HepG2 (cell line): Measurements from ENCODE around the gene VIT.

Experiments used
- CREBL2 ChIP-seq: sonication (generic); formaldehyde crosslinking; IDR thresholded peaks from 2 replicates; pipeline ENCODE4 v1.8.1; 2023; ENCODE audit warnings: missing genetic modification reagents, mild to moderate bottlenecking, borderline replicate concordance
- CTCF ChIP-seq: sonication (generic); formaldehyde crosslinking; IDR thresholded peaks from 2 replicates; pipeline ENCODE4 v1.5.0; 2020; ENCODE audit warnings: mild to moderate bottlenecking, missing genetic modification reagents, moderate library complexity
- FOSL2 ChIP-seq: sonication (generic); formaldehyde crosslinking; IDR thresholded peaks from 2 replicates; pipeline ENCODE4 v1.4.0; 2020; ENCODE audit warnings: missing genetic modification reagents
- PATZ1 ChIP-seq: sonication (generic); formaldehyde crosslinking; IDR thresholded peaks from 2 replicates; pipeline ENCODE4 v1.4.0; 2020; ENCODE audit warnings: missing genetic modification reagents
- POLR2AphosphoS5 ChIP-seq: IDR thresholded peaks from 2 replicates; pipeline ENCODE4 v1.6.1; 2012; ENCODE audit warnings: low read depth, low read length
- RNF219 ChIP-seq: sonication (generic); formaldehyde crosslinking; IDR thresholded peaks from 2 replicates; pipeline ENCODE4 v1.5.0; 2020; ENCODE audit warnings: mild to moderate bottlenecking, missing genetic modification reagents
- TAF1 ChIP-seq: sonication (generic); formaldehyde crosslinking; IDR thresholded peaks from 2 replicates; pipeline ENCODE4 v1.4.0; 2020; ENCODE audit warnings: missing genetic modification reagents
- U2AF1 ChIP-seq: fragments of 200-400 bp; formaldehyde crosslinking; optimal IDR thresholded peaks from 2 replicates; pipeline ENCODE3; 2017; ENCODE audit warnings: mild to moderate bottlenecking, low read depth, low read length
- ZBTB44 ChIP-seq: sonication (generic); formaldehyde crosslinking; IDR thresholded peaks from 2 replicates; pipeline ENCODE4 v1.4.0; 2020; ENCODE audit warnings: missing genetic modification reagents
- ZNF260 ChIP-seq: sonication (generic); formaldehyde crosslinking; IDR thresholded peaks from 2 replicates; pipeline ENCODE4 v1.4.0; 2020; ENCODE audit warnings: missing genetic modification reagents, low read depth, mild to moderate bottlenecking, borderline replicate concordance
- ZNF639 ChIP-seq: conservative IDR thresholded peaks from 2 replicates; pipeline ENCODE4 v1.6.1; 2018; ENCODE audit warnings: missing genetic modification reagents

- TF ChIP-seq PATZ1 (no peak), ZNF260 (CRISPR knock-in tag) (no peak), CTCF (CRISPR knock-in tag) (no peak), U2AF1 (no peak), CREBL2 (CRISPR knock-in tag) (no peak), TAF1 (no peak), POLR2AphosphoS5 (no peak), RNF219 (CRISPR knock-in tag) (no peak), FOSL2 (no peak), ZNF639 (CRISPR knock-in tag) (no peak), ZBTB44 (CRISPR knock-in tag) (no peak)
These were observed 83.0 kb downstream of the VIT start for GRCh38 chr2:36779462-36779861.
